Activated CD4-positive, alpha-beta T cell treated with anti-CD3 and anti-CD28 coated beads, Interleukin-2, Interleukin-4, amounts not matched to agents 100 ng/mL and 50 ng/mL, durations not matched to agents 16 hours and 8 hours (primary cell): ENCODE data around the gene LHX4.

ENCODE experiments used
- DNase-seq: peaks from one replicate; pipeline ENCODE4 v3.0.0-alpha.2; 2020; ENCODE audit warnings: low spot score

The LHX4 gene

GRCh38 chr1:180243517-180244221 lies 13.6 kb downstream of the LHX4 start:
- DNase-seq: no peak

- DNase-seq: no peak
These were observed 14.8 kb downstream of the LHX4 start for GRCh38 chr1:180244840-180245239.

DNA sequence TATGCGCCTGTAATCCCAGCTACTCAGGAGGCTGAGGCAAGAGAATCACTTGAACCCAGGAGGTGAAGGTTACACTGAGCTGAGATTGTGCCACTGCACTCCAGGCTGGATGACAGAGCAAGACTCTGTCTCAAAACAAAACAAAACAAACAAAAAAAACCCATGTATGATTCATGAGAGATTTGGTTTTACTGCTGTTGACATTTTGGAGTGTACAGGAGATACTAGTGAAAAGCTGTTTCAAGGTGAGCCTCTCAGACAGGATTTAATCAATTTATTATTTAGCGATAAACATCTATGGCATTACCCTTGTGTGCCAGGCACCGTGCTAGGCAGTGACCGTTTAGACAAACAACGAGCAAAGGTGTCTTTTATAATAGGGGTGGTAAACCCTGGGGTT lies 16.5 kb downstream of the LHX4 start:
- DNase-seq: no peak

GRCh38 chr1:180247061-180247460 lies 17.0 kb downstream of the LHX4 start:
- no peak for DNase-seq

GRCh38 chr1:180247580-180247979 lies 17.5 kb downstream of the LHX4 start:
- no peak for DNase-seq

- DNase-seq: no peak
These were observed 18.1 kb downstream of the LHX4 start for GRCh38 chr1:180248176-180248575.

DNA sequence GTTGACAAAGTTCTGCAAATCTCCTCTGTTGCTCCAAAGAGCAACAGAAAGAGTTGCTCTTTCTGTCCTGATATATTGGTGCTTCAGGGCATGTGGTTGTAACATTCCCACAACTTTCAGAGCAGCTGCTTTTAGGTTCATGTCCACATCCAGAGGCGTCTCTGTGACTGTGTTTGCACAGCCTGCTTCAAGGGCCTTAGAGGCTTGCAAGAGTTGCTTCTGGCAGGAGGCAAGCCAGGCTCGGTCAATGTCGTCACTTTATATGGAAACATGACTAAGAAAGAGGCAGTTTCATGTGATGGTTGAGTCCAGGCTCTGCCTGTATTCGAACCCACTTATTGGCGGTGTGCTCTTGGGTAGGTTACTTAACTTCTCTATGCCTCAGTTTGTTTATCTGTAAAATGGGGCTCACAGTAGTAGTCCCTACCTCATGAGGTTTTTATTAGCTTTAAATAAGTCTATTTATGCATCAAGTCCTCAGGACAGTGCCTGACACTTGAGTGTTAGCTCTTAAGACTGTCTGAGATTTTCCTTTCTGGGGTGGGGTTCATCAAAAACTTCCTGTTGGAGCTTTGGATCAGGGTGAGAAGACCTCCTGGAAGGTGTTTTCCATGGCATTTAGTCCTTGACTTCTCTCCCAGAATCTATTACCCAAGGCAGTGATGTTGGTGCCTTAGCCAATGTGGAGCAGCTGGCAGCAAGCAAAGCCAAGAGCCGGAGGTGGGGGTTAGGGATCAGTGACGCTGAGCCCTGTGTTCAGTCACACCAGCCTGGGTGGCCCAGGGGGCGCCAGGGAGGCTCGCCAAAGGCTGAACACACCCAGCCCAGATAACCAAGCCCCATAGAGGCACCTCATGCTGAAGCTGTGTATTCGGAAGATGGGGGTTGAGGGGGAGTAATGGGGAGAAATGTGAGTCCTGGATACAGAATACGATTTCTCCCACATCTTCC lies 18.9 kb downstream of the LHX4 start:
- no peak for DNase-seq

DNA sequence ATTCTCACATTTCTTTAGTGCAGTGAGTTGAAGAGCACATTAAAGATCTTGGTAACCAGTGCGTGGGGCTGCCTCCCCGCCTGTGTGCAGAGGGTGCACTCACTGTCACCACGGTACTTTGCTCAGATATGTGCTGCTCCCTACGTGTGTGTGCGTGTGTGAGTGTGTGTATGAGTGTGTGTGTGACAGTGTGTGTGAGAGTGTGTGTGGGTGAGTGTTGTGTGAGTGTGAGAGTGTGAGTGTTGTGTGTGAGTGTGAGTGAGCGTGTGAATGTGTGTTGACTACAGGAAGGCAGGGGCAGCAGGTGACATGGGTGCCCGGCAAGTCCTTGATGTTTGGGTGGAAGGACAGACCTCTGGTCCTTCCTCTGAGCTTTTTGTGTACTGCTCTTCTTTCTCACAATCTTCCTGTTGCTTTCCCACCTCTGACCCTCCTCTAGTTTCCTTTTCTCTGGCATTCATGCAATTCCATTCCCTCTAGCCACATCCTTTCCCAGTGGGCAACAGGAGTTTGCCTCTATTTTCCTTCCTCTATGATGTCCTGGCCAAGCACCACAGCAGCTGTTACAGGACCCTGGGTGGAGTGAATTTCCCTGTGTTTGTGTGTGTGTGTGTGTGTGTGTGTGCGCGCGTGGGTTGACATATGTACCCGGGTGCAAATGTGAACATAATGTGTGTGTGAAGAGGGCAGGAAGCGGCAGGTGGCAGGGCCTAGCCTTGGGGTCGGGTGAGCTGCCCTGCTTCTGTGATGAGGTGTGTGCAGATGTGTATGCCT lies 19.8 kb downstream of the LHX4 start:
- no peak for DNase-seq

- no peak for DNase-seq
These were observed 20.4 kb downstream of the LHX4 start for GRCh38 chr1:180250499-180250770.

- DNase-seq: no peak
These were observed 20.9 kb downstream of the LHX4 start for GRCh38 chr1:180250883-180251509.

GRCh38 chr1:180251526-180252305 lies 21.7 kb downstream of the LHX4 start:
- DNase-seq: no peak

DNA sequence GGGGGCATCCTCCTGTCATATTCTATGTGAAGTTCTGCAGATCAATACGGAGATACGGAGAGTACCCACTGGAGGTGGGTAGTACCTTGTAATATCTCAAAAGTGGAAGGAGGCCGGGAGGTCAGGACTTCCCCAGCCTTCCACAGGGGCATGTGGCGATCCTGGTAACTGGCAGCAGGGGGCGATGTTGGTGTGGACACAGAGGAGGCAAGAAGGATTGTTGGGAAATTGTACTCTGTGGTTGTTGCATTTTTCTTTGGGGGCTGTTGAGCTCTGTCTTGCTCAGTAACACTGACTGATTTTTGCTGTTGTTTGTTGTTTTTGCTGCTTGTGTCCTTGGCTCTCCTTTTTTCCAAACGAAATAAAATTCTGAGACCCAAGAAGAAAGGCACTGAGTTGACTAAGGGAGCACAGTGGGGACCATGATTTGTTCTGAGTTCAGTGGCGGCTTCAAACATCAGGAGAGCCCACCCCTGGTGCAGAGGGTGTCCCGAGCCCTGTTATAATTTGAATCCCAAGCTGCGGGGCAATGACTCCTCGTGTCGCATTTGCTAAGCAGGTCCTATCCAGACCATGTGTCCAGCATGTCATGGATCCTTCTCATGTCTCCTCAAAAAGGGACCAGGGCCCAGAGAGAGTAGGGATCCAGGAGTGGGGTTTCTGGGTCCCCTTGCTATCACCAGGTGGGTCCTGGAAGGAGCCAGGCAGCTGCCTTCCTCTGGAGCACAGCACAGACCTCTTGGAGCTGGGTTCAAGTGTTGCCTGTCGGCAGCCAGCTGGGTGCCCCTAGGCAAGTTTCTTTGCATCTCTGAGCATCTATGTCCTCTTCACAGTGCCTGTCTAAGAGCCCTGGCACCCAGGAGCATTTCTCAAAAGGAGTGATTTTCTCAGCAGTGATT lies 22.8 kb downstream of the LHX4 start:
- DNase-seq: peak; percentile 79

- no peak for DNase-seq
These were observed 23.8 kb downstream of the LHX4 start for GRCh38 chr1:180253585-180254495.

GRCh38 chr1:180254496-180254819 lies 24.4 kb downstream of the LHX4 start:
- DNase-seq: no peak

DNA sequence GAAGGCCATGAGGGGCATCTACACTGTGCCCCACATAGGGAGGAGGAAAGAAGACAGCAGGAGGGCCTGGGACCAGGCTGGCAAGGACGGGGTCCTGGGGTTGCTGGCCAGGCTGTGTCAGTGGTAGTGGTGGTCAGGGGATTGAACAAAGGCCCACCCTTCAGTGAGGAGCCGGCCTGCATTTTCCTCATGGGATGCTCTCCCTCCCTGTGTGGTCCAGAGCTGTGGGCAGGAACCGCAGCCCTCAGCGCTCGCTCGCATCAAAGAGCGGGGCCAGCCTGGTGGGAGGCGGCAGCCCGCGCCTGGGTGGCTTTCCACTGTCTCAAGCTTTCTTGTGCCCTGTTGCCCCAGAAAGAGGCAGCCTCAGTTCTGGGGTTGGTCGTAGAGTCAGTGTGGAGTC lies 24.8 kb downstream of the LHX4 start:
- no peak for DNase-seq

- no peak for DNase-seq
These were observed 25.7 kb downstream of the LHX4 start for GRCh38 chr1:180255536-180256340.

DNA sequence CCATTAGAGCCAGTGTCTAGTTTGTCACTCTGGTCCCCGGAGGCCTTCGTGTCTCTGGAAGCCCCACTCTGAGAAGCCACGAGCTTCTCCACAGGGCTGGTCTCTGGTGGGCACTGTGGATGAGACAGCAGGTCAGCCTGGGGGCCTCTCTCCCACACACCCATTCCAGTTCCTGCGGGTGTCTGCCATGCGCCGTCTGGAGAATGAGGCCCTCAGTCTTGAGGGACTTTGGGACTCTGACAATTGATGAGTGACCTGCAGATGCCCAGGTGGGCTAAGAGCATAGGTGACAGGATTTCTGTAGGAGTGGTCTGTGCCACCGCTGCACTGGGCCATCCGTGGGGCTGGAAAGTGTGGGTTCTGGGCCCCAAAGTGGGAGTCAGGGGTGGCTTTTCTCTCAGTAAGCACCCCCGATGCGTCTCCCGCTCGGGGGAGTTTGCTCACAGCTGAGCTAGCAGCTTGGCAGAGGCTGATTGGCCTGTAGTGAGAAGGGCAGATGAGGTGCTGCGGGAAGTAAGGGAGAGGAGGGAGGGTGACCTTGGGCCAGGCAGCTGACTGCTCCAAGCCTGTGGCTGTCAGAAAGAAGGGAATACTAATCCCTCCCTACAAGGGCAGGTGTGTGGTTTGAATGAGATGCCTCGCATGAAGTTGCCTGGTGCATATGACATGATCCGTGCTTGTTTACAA lies 26.4 kb downstream of the LHX4 start:
- no peak for DNase-seq

- DNase-seq: no peak
These were observed 26.9 kb downstream of the LHX4 start for GRCh38 chr1:180257028-180257386.
